Smooth muscle cell (in vitro differentiated cells): ENCODE measurements around the gene CDHR1. TPM values are rescaled to one million over a fixed set of nuclear protein-coding genes. Genes with fewer than 3 reads are reported as not detected.

Experiments used
- polyA plus RNA-seq: library from polyadenylated mRNA; unstranded; fragments of >200 nt; fragmentation: Nextera tagmentation; extraction: Ambion mirVana; gene quantifications from 2 replicates; pipeline ENCODE4 v1.2.1, GENCODE V29; 2016
- total RNA-seq: library from RNA; depleted of rRNA; stranded (reverse); fragments of >200 nt; gene quantifications from 2 replicates; pipeline ENCODE4 v1.2.3, GENCODE V29; 2014

The CDHR1 gene
- total and polyA plus RNA-seq, 2 experiments from 2014 or later = 0.67 to 1.2 TPM

Other genes starting within 250 kb of the CDHR1 start
- 160 and 171 TPM in 2 replicates for gene GHITM, start 55.0 kb upstream of the CDHR1 start, total RNA-seq
- 147 and 160 TPM in 2 replicates for gene GHITM, start 55.0 kb upstream of the CDHR1 start, polyA plus RNA-seq
- gene GPR15LG, start 20.7 kb upstream of the CDHR1 start, total RNA-seq = 0.45 and 1.6 TPM in 2 replicates
- gene GPR15LG, start 20.7 kb upstream of the CDHR1 start, polyA plus RNA-seq = 0.49 TPM in 1 of 2 replicates, not detected in the other
- gene LRIT2, start 31.0 kb downstream of the CDHR1 start, total RNA-seq = not detected in 2 replicates
- gene LRIT2, start 31.0 kb downstream of the CDHR1 start, polyA plus RNA-seq = not detected in 2 replicates
- not detected in 2 replicates for gene LRIT1, start 47.0 kb downstream of the CDHR1 start, total RNA-seq
- gene LRIT1, start 47.0 kb downstream of the CDHR1 start, polyA plus RNA-seq = not detected in 2 replicates
- gene RGR, start 50.5 kb downstream of the CDHR1 start, total RNA-seq = not detected in 2 replicates
- gene RGR, start 50.5 kb downstream of the CDHR1 start, polyA plus RNA-seq = not detected in 2 replicates
- gene CCSER2, start 134.1 kb downstream of the CDHR1 start, total RNA-seq = 42.1 and 53.8 TPM in 2 replicates
- 32.8 and 46.9 TPM in 2 replicates for gene CCSER2, start 134.1 kb downstream of the CDHR1 start, polyA plus RNA-seq